Measurements from ENCODE around the gene XYLT1. TPM values are rescaled to one million over a fixed set of nuclear protein-coding genes. Genes with fewer than 3 reads are reported as not detected.

Gene XYLT1
- total RNA-seq, 1 experiment from 2014 or later, result 14.5 TPM

- H3K79me1 ChIP-seq (ENCODE audit: insufficient read depth, low read depth, low read length, poor library complexity, severe bottlenecking), result no peaks in the 10 kb centered on the region
- no peak overlapping the region for H2BK15ac ChIP-seq (ENCODE audit: low read depth, low read length)
- H3K27ac ChIP-seq (ENCODE audit: insufficient read length, low read depth, low read length), result no peak overlapping the region
- no peak overlapping the region for H3K4ac ChIP-seq (ENCODE audit: low read depth, low read length)
- peaks cover 15% of the 10 kb centered on the region; the same call in 1 of the 2 replicates for H3K4me1 ChIP-seq (ENCODE audit: insufficient read depth, low read length)
- H4K91ac ChIP-seq (ENCODE audit: insufficient read length, low read depth, low read length), result no peak overlapping the region
- H3K23ac ChIP-seq (ENCODE audit: insufficient read length, low read depth, low read length), result no peak overlapping the region
- no peak overlapping the region for H4K8ac ChIP-seq (replicated peaks; ENCODE audit: insufficient read length, low read depth, low read length)
- peaks cover 50 to 55% of the 10 kb centered on the region in 2 experiments for H3K4me1 Mint-ChIP-seq
- H2AFZ ChIP-seq (ENCODE audit: low read length), result no peak overlapping the region
- no peak overlapping the region for H3K9ac ChIP-seq (ENCODE audit: extremely low read depth, insufficient read length, low read length)
- H2AK5ac ChIP-seq (ENCODE audit: insufficient read length, low read length), result no peak overlapping the region
- no peak overlapping the region for H3K56ac ChIP-seq (ENCODE audit: insufficient read length, low read depth, low read length)
- H3K23me2 ChIP-seq (ENCODE audit: insufficient read length, low read depth, low read length, poor library complexity, severe bottlenecking), result no peaks in the 10 kb centered on the region
- no peak overlapping the region for H3K18ac ChIP-seq (ENCODE audit: insufficient read length, low read depth, low read length)
- no peak overlapping the region for H2BK120ac ChIP-seq (ENCODE audit: low read depth, low read length, poor library complexity, severe bottlenecking)
- H3K27me3 ChIP-seq (ENCODE audit: insufficient read depth, low read length), result no peaks in the 10 kb centered on the region
- H3T11ph ChIP-seq (ENCODE audit: low read length), result no peak overlapping the region
- TF ChIP-seq CTCF (conservative IDR thresholded peaks at IDR 0.05), result no peak
- H3K27me3 Mint-ChIP-seq (ENCODE audit: low read depth), result no peaks in the 10 kb centered on the region
- H4K20me1 ChIP-seq (ENCODE audit: control insufficient read depth, insufficient read depth, insufficient read length), result no peaks in the 10 kb centered on the region
- no CpG with 5 or more reads among the region's 4 CpGs for WGBS (ENCODE audit: extremely low coverage, insufficient read length, low lambda C conversion rate)
- no peak overlapping the region for H3K14ac ChIP-seq (ENCODE audit: insufficient read depth, low read length)
- no peak overlapping the region for H2BK12ac ChIP-seq (ENCODE audit: insufficient read length, low read depth, low read length)
- no peak overlapping the region for H3K27ac Mint-ChIP-seq
- DNase-seq, result no peak
- no peaks in the 10 kb centered on the region for H3K9me3 ChIP-seq (ENCODE audit: control insufficient read depth, low read depth, low read length)
- no peak overlapping the region for H3K4me2 ChIP-seq (ENCODE audit: insufficient read depth, insufficient read length, low read length)
- no peak overlapping the region for H2BK20ac ChIP-seq (ENCODE audit: low read depth, low read length, poor library complexity, severe bottlenecking)
- H3K79me2 ChIP-seq (ENCODE audit: insufficient read depth, low read length), result no peaks in the 10 kb centered on the region
- no peak overlapping the region for H4K5ac ChIP-seq (ENCODE audit: insufficient read length, low read depth, low read length)
- no peaks in the 10 kb centered on the region for H3K36me3 Mint-ChIP-seq (ENCODE audit: insufficient read depth in 1 of 3, low read depth in 3 of 3)
- H3K4me3 Mint-ChIP-seq, result no peak overlapping the region
- H2BK5ac ChIP-seq (ENCODE audit: insufficient read length, low read length), result no peak overlapping the region
- no peaks in the 10 kb centered on the region for H3K9me3 Mint-ChIP-seq
Observed at GRCh38 chr16:17302214-17302613, 168.5 kb downstream of the XYLT1 start.

Measured in H9 (cell line).